Activated CD4-positive, CD25-positive, alpha-beta regulatory T cell (primary cell): ENCODE measurements around the gene CRYL1.
A peak's percentile ranks its signal among the peaks of the same experiment; 100 is the strongest.

Source experiments
- DNase-seq, 4 experiments: peaks; one replicate each; lab custom pipeline; 2025; lab: John Stamatoyannopoulos, UW

CRYL1 gene

GRCh38 chr13:20526664-20527063 lies 1.0 kb upstream of the CRYL1 start:
- no peak for DNase-seq

GRCh38 chr13:20525144-20525600 lies 485 bp downstream of the CRYL1 start:
- peak in 2 of 4 experiments; percentile 4 to 36 for DNase-seq

GRCh38 chr13:20521364-20522115 lies 4.1 kb downstream of the CRYL1 start:
- DNase-seq, result no peak

GRCh38 chr13:20519875-20520274 lies 5.8 kb downstream of the CRYL1 start:
- no peak for DNase-seq

GRCh38 chr13:20518660-20519100 lies 7.0 kb downstream of the CRYL1 start:
- no peak for DNase-seq

- DNase-seq, result no peak
Measured at GRCh38 chr13:20514866-20515265, 10.8 kb downstream of the CRYL1 start.

GRCh38 chr13:20513466-20513995 lies 12.1 kb downstream of the CRYL1 start:
- no peak for DNase-seq

GRCh38 chr13:20512042-20512683 lies 13.5 kb downstream of the CRYL1 start:
- DNase-seq, result no peak

GRCh38 chr13:20506696-20507095 lies 19.0 kb downstream of the CRYL1 start:
- DNase-seq, result no peak

- no peak for DNase-seq
Measured at GRCh38 chr13:20505405-20506366, 20.0 kb downstream of the CRYL1 start.

GRCh38 chr13:20503088-20504083 lies 22.3 kb downstream of the CRYL1 start:
- no peak for DNase-seq

GRCh38 chr13:20501592-20501991 lies 24.1 kb downstream of the CRYL1 start:
- no peak for DNase-seq

- no peak for DNase-seq
Measured at GRCh38 chr13:20501120-20501519, 24.5 kb downstream of the CRYL1 start.

GRCh38 chr13:20499986-20500385 lies 25.7 kb downstream of the CRYL1 start:
- DNase-seq, result no peak

GRCh38 chr13:20498659-20499058 lies 27.0 kb downstream of the CRYL1 start:
- DNase-seq, result no peak

GRCh38 chr13:20498129-20498528 lies 27.5 kb downstream of the CRYL1 start:
- no peak for DNase-seq

- no peak for DNase-seq
Measured at GRCh38 chr13:20497006-20497775, 28.5 kb downstream of the CRYL1 start.

GRCh38 chr13:20495087-20496023 lies 30.3 kb downstream of the CRYL1 start:
- peak; percentile 3 to 30 (median 16) for DNase-seq

GRCh38 chr13:20494656-20495055 lies 31.0 kb downstream of the CRYL1 start:
- DNase-seq, result no peak
